Measurements from ENCODE around the gene RAB14. TPM values are rescaled to one million over a fixed set of nuclear protein-coding genes. Genes with fewer than 3 reads are reported as not detected.

Gene RAB14
- total RNA-seq, 2 experiments from 2014 or later = 61.1 to 64.2 TPM

GRCh38 chr9:121200356-121200755 lies 1.3 kb downstream of the RAB14 start:
- CTCF ChIA-PET = interaction anchor here (1.2 kb wide), 1 partner anchor 78 kb away, joined by 4 read pairs; no protein-coding TSS in a partner anchor
- Mint-ChIP-seq H3K4me3 (peak overlapping the region; percentile 89), H3K27ac (peak overlapping the region; percentile 79), H3K27me3 (ENCODE audit: low read depth) (no peaks in the 10 kb centered on the region), H3K4me1 (ENCODE audit: low read depth) (peaks cover 50% of the 10 kb centered on the region), H3K9me3 (no peaks in the 10 kb centered on the region), H3K36me3 (ENCODE audit: low read depth) (peaks cover 4% of the 10 kb centered on the region)
- no peak for DNase-seq
- intact Hi-C loops (cut with micrococcal nuclease) = loop anchor here (2.0 to 5.0 kb wide), 7 partner anchors 14 to 488 kb away; partner anchors contain the start of genes MEGF9, PHF19 and STOM

- Mint-ChIP-seq H3K4me1 (ENCODE audit: low read depth) (peaks cover 54% of the 10 kb centered on the region), H3K9me3 (no peaks in the 10 kb centered on the region), H3K27ac (peak overlapping the region; percentile 79), H3K4me3 (peak overlapping the region; percentile 89), H3K36me3 (ENCODE audit: low read depth) (peaks cover 4% of the 10 kb centered on the region), H3K27me3 (ENCODE audit: low read depth) (no peaks in the 10 kb centered on the region)
- no peak for DNase-seq
- CTCF ChIA-PET = interaction anchor here (0.6 to 1.2 kb wide), 3 partner anchors 44 to 133 kb away, joined by 4 to 5 read pairs (median 4); no protein-coding TSS in a partner anchor
- intact Hi-C loops (cut with micrococcal nuclease) = loop anchor here (2.0 to 5.0 kb wide), 7 partner anchors 13 to 488 kb away; partner anchors contain the start of genes MEGF9, PHF19 and STOM
Measured at GRCh38 chr9:121199921-121200320, 1.7 kb downstream of the RAB14 start.

GRCh38 chr9:121198512-121199042 lies 3.1 kb downstream of the RAB14 start:
- H3K9me3 Mint-ChIP-seq = no peaks in the 10 kb centered on the region
- no peak for DNase-seq
- peaks cover 62% of the 10 kb centered on the region for H3K4me1 Mint-ChIP-seq (ENCODE audit: low read depth)
- H3K36me3 Mint-ChIP-seq (ENCODE audit: low read depth) = peaks cover 4% of the 10 kb centered on the region
- no peaks in the 10 kb centered on the region for H3K27me3 Mint-ChIP-seq (ENCODE audit: low read depth)
- no peak overlapping the region for H3K27ac Mint-ChIP-seq
- CTCF ChIA-PET = interaction anchor here (0.7 to 1.4 kb wide), 2 partner anchors 11 to 14 kb away, joined by 3 to 4 read pairs; no protein-coding TSS in a partner anchor
- H3K4me3 Mint-ChIP-seq = peak overlapping the region; percentile 18
- intact Hi-C loops (cut with micrococcal nuclease) = no loop called here

- CTCF ChIA-PET = interaction anchor here (1.1 to 1.4 kb wide), 2 partner anchors 11 to 17 kb away, joined by 4 read pairs; no protein-coding TSS in a partner anchor
- intact Hi-C loops (cut with micrococcal nuclease) = no loop called here
- Mint-ChIP-seq H3K4me1 (ENCODE audit: low read depth) (peaks cover 70% of the 10 kb centered on the region), H3K27ac (no peak overlapping the region), H3K27me3 (ENCODE audit: low read depth) (no peaks in the 10 kb centered on the region), H3K4me3 (peak overlapping the region; percentile 8), H3K9me3 (no peaks in the 10 kb centered on the region), H3K36me3 (ENCODE audit: low read depth) (peaks cover 4% of the 10 kb centered on the region)
- no peak for DNase-seq
Measured at GRCh38 chr9:121197132-121197531, 4.5 kb downstream of the RAB14 start.

GRCh38 chr9:121196389-121196788 lies 5.3 kb downstream of the RAB14 start:
- Mint-ChIP-seq H3K4me3 (peak overlapping the region; percentile 9), H3K4me1 (ENCODE audit: low read depth) (peaks cover 73% of the 10 kb centered on the region), H3K27ac (peak overlapping the region; percentile 41), H3K9me3 (no peaks in the 10 kb centered on the region), H3K36me3 (ENCODE audit: low read depth) (peaks cover 4% of the 10 kb centered on the region), H3K27me3 (ENCODE audit: low read depth) (no peaks in the 10 kb centered on the region)
- DNase-seq = peak; percentile 27
- intact Hi-C loops (cut with micrococcal nuclease) = no loop called here
- CTCF ChIA-PET = interaction anchor here (1.1 to 1.4 kb wide), 2 partner anchors 11 to 17 kb away, joined by 4 read pairs; no protein-coding TSS in a partner anchor

- H3K36me3 Mint-ChIP-seq (ENCODE audit: low read depth) = peaks cover 5% of the 10 kb centered on the region
- H3K9me3 Mint-ChIP-seq = no peaks in the 10 kb centered on the region
- peak overlapping the region; percentile 76 for H3K27ac Mint-ChIP-seq
- DNase-seq = no peak
- CTCF ChIA-PET = interaction anchor here (1.0 to 1.5 kb wide), 2 partner anchors 17 to 125 kb away, joined by 3 to 5 read pairs; no protein-coding TSS in a partner anchor
- peak overlapping the region; percentile 17 for H3K4me3 Mint-ChIP-seq
- H3K4me1 Mint-ChIP-seq (ENCODE audit: low read depth) = peaks cover 83% of the 10 kb centered on the region
- no peaks in the 10 kb centered on the region for H3K27me3 Mint-ChIP-seq (ENCODE audit: low read depth)
- intact Hi-C loops (cut with micrococcal nuclease) = no loop called here
Measured at GRCh38 chr9:121194730-121195129, 6.9 kb downstream of the RAB14 start.

- no peaks in the 10 kb centered on the region for H3K27me3 Mint-ChIP-seq (ENCODE audit: low read depth)
- peaks cover 5% of the 10 kb centered on the region for H3K36me3 Mint-ChIP-seq (ENCODE audit: low read depth)
- H3K27ac Mint-ChIP-seq = peak overlapping the region; percentile 72
- DNase-seq = no peak
- H3K9me3 Mint-ChIP-seq = no peaks in the 10 kb centered on the region
- no peak overlapping the region for H3K4me3 Mint-ChIP-seq
- intact Hi-C loops (cut with micrococcal nuclease) = loop anchor here (1.0 kb wide), 1 partner anchor 8 kb away; the partner anchor contains the start of gene RAB14
- peaks cover 83% of the 10 kb centered on the region for H3K4me1 Mint-ChIP-seq (ENCODE audit: low read depth)
- CTCF ChIA-PET = interaction anchor here (1.3 to 1.5 kb wide), 2 partner anchors 9 to 19 kb away, joined by 4 to 5 read pairs; partner anchors contain the start of gene RAB14
Measured at GRCh38 chr9:121192959-121193640, 8.6 kb downstream of the RAB14 start.

GRCh38 chr9:121192518-121192917 lies 9.2 kb downstream of the RAB14 start:
- Mint-ChIP-seq H3K4me1 (ENCODE audit: low read depth) (peaks cover 83% of the 10 kb centered on the region), H3K9me3 (no peaks in the 10 kb centered on the region), H3K27me3 (ENCODE audit: low read depth) (no peaks in the 10 kb centered on the region), H3K4me3 (no peak overlapping the region), H3K27ac (no peak overlapping the region), H3K36me3 (ENCODE audit: low read depth) (peaks cover 6% of the 10 kb centered on the region)
- intact Hi-C loops (cut with micrococcal nuclease) = no loop called here
- DNase-seq = no peak
- CTCF ChIA-PET = interaction anchor here (0.6 to 1.3 kb wide), 2 partner anchors 10 to 456 kb away, joined by 3 to 4 read pairs; partner anchors contain the start of gene RAB14

- CTCF ChIA-PET = interaction anchor here (0.6 to 0.7 kb wide), 2 partner anchors 171 to 1663 kb away, joined by 3 read pairs; no protein-coding TSS in a partner anchor
- Mint-ChIP-seq H3K27me3 (ENCODE audit: low read depth) (no peaks in the 10 kb centered on the region), H3K9me3 (no peaks in the 10 kb centered on the region), H3K4me1 (ENCODE audit: low read depth) (peaks cover 82% of the 10 kb centered on the region), H3K27ac (peak overlapping the region; percentile 70), H3K36me3 (ENCODE audit: low read depth) (peaks cover 8% of the 10 kb centered on the region), H3K4me3 (no peak overlapping the region)
- DNase-seq = no peak
- intact Hi-C loops (cut with micrococcal nuclease) = no loop called here
Measured at GRCh38 chr9:121191235-121191634, 10.4 kb downstream of the RAB14 start.

- intact Hi-C loops (cut with micrococcal nuclease) = no loop called here
- H3K36me3 Mint-ChIP-seq (ENCODE audit: low read depth) = peaks cover 20% of the 10 kb centered on the region
- DNase-seq = no peak
- CTCF ChIA-PET = interaction anchor here (1.2 kb wide), 2 partner anchors 21 to 28 kb away, joined by 3 to 4 read pairs; no protein-coding TSS in a partner anchor
- H3K9me3 Mint-ChIP-seq = no peaks in the 10 kb centered on the region
- H3K4me1 Mint-ChIP-seq (ENCODE audit: low read depth) = peaks cover 82% of the 10 kb centered on the region
- H3K27ac Mint-ChIP-seq = peak overlapping the region; percentile 70
- no peaks in the 10 kb centered on the region for H3K27me3 Mint-ChIP-seq (ENCODE audit: low read depth)
- H3K4me3 Mint-ChIP-seq = no peak overlapping the region
Measured at GRCh38 chr9:121189660-121190059, 12.0 kb downstream of the RAB14 start.

GRCh38 chr9:121189006-121189405 lies 12.7 kb downstream of the RAB14 start:
- DNase-seq = no peak
- H3K36me3 Mint-ChIP-seq (ENCODE audit: low read depth) = peaks cover 20% of the 10 kb centered on the region
- CTCF ChIA-PET = interaction anchor here (1.2 kb wide), 1 partner anchor 20 kb away, joined by 3 read pairs; no protein-coding TSS in a partner anchor
- intact Hi-C loops (cut with micrococcal nuclease) = no loop called here
- H3K4me3 Mint-ChIP-seq = no peak overlapping the region
- no peaks in the 10 kb centered on the region for H3K27me3 Mint-ChIP-seq (ENCODE audit: low read depth)
- H3K9me3 Mint-ChIP-seq = no peaks in the 10 kb centered on the region
- H3K4me1 Mint-ChIP-seq (ENCODE audit: low read depth) = peaks cover 85% of the 10 kb centered on the region
- H3K27ac Mint-ChIP-seq = peak overlapping the region; percentile 70

Data from activated naive CD4-positive, alpha-beta T cell treated with anti-CD3 and anti-CD28 coated beads for 36 hours (primary cell).